ENCODE measurements around the gene PEX26.

DNA sequence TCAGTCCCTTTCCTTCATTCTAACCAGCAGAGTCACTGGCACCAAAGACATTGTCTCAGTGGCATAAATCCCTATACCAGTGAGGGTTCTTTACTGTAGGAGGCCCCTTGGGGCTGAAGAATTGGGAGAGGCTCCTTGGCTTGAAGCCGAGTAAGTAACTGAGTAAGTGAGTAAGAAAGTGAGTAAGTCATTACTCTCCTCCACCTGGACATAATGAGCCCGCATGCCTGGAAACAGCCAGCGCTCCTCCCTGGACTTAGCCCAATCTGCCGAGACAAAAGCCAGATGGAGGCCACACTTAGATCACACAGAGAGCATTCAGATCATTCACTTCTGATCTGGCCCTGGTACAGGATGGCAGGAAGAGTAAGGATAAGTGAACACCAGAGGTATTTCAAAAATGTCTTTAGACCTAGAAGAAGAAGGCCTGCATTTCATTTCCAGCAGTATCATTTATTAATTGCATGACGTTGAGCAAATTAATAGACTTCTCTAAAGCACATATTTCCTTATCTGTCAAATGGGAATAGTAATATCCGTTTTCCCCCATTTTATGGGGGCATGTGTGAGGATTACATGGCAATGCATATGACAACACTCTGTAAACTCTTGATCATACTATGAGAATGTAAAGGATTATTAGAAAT is 45.2 kb upstream of the PEX26 start:
- TF ChIP-seq, protein P1, sequence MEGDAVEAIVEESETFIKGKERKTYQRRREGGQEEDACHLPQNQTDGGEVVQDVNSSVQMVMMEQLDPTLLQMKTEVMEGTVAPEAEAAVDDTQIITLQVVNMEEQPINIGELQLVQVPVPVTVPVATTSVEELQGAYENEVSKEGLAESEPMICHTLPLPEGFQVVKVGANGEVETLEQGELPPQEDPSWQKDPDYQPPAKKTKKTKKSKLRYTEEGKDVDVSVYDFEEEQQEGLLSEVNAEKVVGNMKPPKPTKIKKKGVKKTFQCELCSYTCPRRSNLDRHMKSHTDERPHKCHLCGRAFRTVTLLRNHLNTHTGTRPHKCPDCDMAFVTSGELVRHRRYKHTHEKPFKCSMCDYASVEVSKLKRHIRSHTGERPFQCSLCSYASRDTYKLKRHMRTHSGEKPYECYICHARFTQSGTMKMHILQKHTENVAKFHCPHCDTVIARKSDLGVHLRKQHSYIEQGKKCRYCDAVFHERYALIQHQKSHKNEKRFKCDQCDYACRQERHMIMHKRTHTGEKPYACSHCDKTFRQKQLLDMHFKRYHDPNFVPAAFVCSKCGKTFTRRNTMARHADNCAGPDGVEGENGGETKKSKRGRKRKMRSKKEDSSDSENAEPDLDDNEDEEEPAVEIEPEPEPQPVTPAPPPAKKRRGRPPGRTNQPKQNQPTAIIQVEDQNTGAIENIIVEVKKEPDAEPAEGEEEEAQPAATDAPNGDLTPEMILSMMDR (conservative IDR thresholded peaks at IDR 0.05): no peak
- TF ChIP-seq ZFX (IDR thresholded peaks at IDR 0.05): no peak
